WTC11 (cell line): ENCODE measurements around the gene SKOR2. TPM values are rescaled to one million over a fixed set of nuclear protein-coding genes. Genes with fewer than 3 reads are reported as not detected.
A peak's percentile ranks its signal among the peaks of the same experiment; 100 is the strongest.

ENCODE experiments used
- ATAC-seq: fragments of 200-7000 bp; cut with Tn5 transposase; 2 replicates; pipeline ENCODE4 v1.10.0; 2021; ENCODE audit warnings: mild to moderate bottlenecking, moderate library complexity
- CTCF ChIA-PET: fragments of 300-600 bp; sonication (Branson Sonifier 250); formaldehyde crosslinking; loops from one replicate; lab custom pipeline; 2021; ENCODE audit warnings: antibody characterized with exemption; lab: Charles Lee
- POLR2A ChIA-PET: fragments of 350-600 bp; sonication (Branson Sonifier 250); formaldehyde crosslinking; loops from one replicate; lab custom pipeline; 2021; ENCODE audit warnings: antibody characterized with exemption; lab: Charles Lee
- DNase-seq: peaks from one replicate; pipeline ENCODE4 v3.0.0; 2021; ENCODE audit warnings: low spot score
- H3K27ac Mint-ChIP-seq: 2 replicates; pipeline ENCODE4 v1.8.0; 2021; ENCODE audit warnings: mixed read lengths
- H3K27me3 Mint-ChIP-seq: 2 replicates; pipeline ENCODE4 v1.8.0; 2021; ENCODE audit warnings: low read depth, mild to moderate bottlenecking, moderate library complexity, mixed read lengths
- H3K36me3 Mint-ChIP-seq: 2 replicates; pipeline ENCODE4 v1.8.0; 2021; ENCODE audit warnings: mixed read lengths
- H3K4me1 Mint-ChIP-seq: 2 replicates; pipeline ENCODE4 v1.8.0; 2022; ENCODE audit warnings: mixed read lengths
- H3K4me3 Mint-ChIP-seq: 2 replicates; pipeline ENCODE4 v1.8.0; 2021; ENCODE audit warnings: mild to moderate bottlenecking, moderate library complexity, mixed read lengths
- H3K9me3 Mint-ChIP-seq: 2 replicates; pipeline ENCODE4 v1.8.0; 2021; ENCODE audit warnings: mixed read lengths
- ATF3 ChIP-seq: sonication (generic); formaldehyde crosslinking; conservative IDR thresholded peaks from 2 replicates; pipeline ENCODE4 v1.8.1; 2022; ENCODE audit warnings: mild to moderate bottlenecking, missing genetic modification reagents
- ELF4 ChIP-seq: sonication (generic); formaldehyde crosslinking; IDR thresholded peaks from 2 replicates; pipeline ENCODE4 v1.8.1; 2022; ENCODE audit warnings: low read depth, mild to moderate bottlenecking, moderate library complexity, missing genetic modification reagents
- ESRRA ChIP-seq: sonication (generic); formaldehyde crosslinking; IDR thresholded peaks from 2 replicates; pipeline ENCODE4 v1.8.1; 2022; ENCODE audit warnings: mild to moderate bottlenecking, missing genetic modification reagents, borderline replicate concordance
- ETV6 ChIP-seq: sonication (generic); formaldehyde crosslinking; IDR thresholded peaks from 2 replicates; pipeline ENCODE4 v1.8.1; 2022; ENCODE audit warnings: mild to moderate bottlenecking, missing genetic modification reagents
- FOXP4 ChIP-seq: sonication (generic); formaldehyde crosslinking; IDR thresholded peaks from 2 replicates; pipeline ENCODE4 v1.8.0; 2022; ENCODE audit warnings: mild to moderate bottlenecking, missing genetic modification reagents
- HMGA2 ChIP-seq: fragments of 250-450 bp; sonication (Bioruptor Pico); IDR thresholded peaks from 2 replicates; pipeline ENCODE4 v1.4.0; 2021; ENCODE audit warnings: mild to moderate bottlenecking, moderate library complexity
- IRF2 ChIP-seq: sonication (generic); formaldehyde crosslinking; IDR thresholded peaks from 2 replicates; pipeline ENCODE4 v1.8.0; 2022; ENCODE audit warnings: low read depth, missing genetic modification reagents, borderline replicate concordance
- MXD4 ChIP-seq: fragments of 250-450 bp; sonication (Bioruptor Pico); IDR thresholded peaks from 2 replicates; pipeline ENCODE4 v1.8.0; 2021; ENCODE audit warnings: mild to moderate bottlenecking, moderate library complexity, borderline replicate concordance
- MYBL2 ChIP-seq: sonication (generic); formaldehyde crosslinking; IDR thresholded peaks from 2 replicates; pipeline ENCODE4 v1.8.1; 2023; ENCODE audit warnings: mild to moderate bottlenecking, moderate library complexity, missing genetic modification reagents
- NFATC4 ChIP-seq: fragments of 250-450 bp; sonication (Bioruptor Pico); IDR thresholded peaks from 2 replicates; pipeline ENCODE4 v1.9.0; 2021; ENCODE audit warnings: mild to moderate bottlenecking
- PRRX2 ChIP-seq: fragments of 250-450 bp; sonication (Bioruptor Pico); IDR thresholded peaks from 2 replicates; pipeline ENCODE4 v1.8.0; 2021; ENCODE audit warnings: mild to moderate bottlenecking
- RELA ChIP-seq: sonication (generic); formaldehyde crosslinking; IDR thresholded peaks from 2 replicates; pipeline ENCODE4 v1.8.1; 2022; ENCODE audit warnings: missing genetic modification reagents, mild to moderate bottlenecking, borderline replicate concordance
- RORB ChIP-seq: fragments of 250-450 bp; sonication (Bioruptor Pico); IDR thresholded peaks from 2 replicates; pipeline ENCODE4 v1.9.0; 2021; ENCODE audit warnings: mild to moderate bottlenecking
- SMAD3 ChIP-seq: sonication (generic); formaldehyde crosslinking; IDR thresholded peaks from 2 replicates; pipeline ENCODE4 v1.8.0; 2022; ENCODE audit warnings: missing genetic modification reagents, mild to moderate bottlenecking, borderline replicate concordance
- SOX15 ChIP-seq: fragments of 250-450 bp; sonication (Bioruptor Pico); IDR thresholded peaks from 2 replicates; pipeline ENCODE4 v1.9.0; 2021; ENCODE audit warnings: mild to moderate bottlenecking
- ZBTB21 ChIP-seq: sonication (generic); formaldehyde crosslinking; IDR thresholded peaks from 2 replicates; pipeline ENCODE4 v1.8.1; 2023; ENCODE audit warnings: mild to moderate bottlenecking, missing genetic modification reagents, borderline replicate concordance
- ZNF219 ChIP-seq: sonication (generic); formaldehyde crosslinking; IDR thresholded peaks from 2 replicates; pipeline ENCODE4 v1.8.0; 2023; ENCODE audit warnings: missing genetic modification reagents, mild to moderate bottlenecking, borderline replicate concordance
- ZNF281 ChIP-seq: sonication (generic); formaldehyde crosslinking; IDR thresholded peaks from 2 replicates; pipeline ENCODE4 v1.8.0; 2023; ENCODE audit warnings: mild to moderate bottlenecking, missing genetic modification reagents
- ZNF423 ChIP-seq: fragments of 250-450 bp; sonication (Bioruptor Pico); IDR thresholded peaks from 2 replicates; pipeline ENCODE4 v2.1.2; 2022; ENCODE audit warnings: mild to moderate bottlenecking, moderate library complexity
- total RNA-seq: library from RNA; stranded (reverse); gene quantifications from 3 replicates; pipeline ENCODE4 v1.2.3, GENCODE V29; 2021
- TF ChIP-seq, protein P1 (sequence below): sonication (generic); formaldehyde crosslinking; IDR thresholded peaks from 2 replicates; pipeline ENCODE4 v1.8.1; 2022; ENCODE audit warnings: low read depth, mild to moderate bottlenecking, moderate library complexity, missing genetic modification reagents, borderline replicate concordance
- TF ChIP-seq, protein P2 (sequence below): sonication (generic); formaldehyde crosslinking; IDR thresholded peaks from 2 replicates; pipeline ENCODE4 v1.8.1; 2022; ENCODE audit warnings: mild to moderate bottlenecking, missing genetic modification reagents, moderate library complexity, borderline replicate concordance

SKOR2 gene
- total RNA-seq, 1 experiment from 2014 or later: 1.3 TPM

- DNase-seq (no peak), ATAC-seq (no peak)
- Mint-ChIP-seq H3K4me3 (no peak overlapping the region), H3K9me3 (no peaks in the 10 kb centered on the region), H3K27me3 (peaks cover 6% of the 10 kb centered on the region), H3K27ac (no peak overlapping the region), H3K4me1 (peaks cover 8% of the 10 kb centered on the region; the same call in 1 of the 2 replicates), H3K36me3 (no peaks in the 10 kb centered on the region)
- TF ChIP-seq NFATC4 (CRISPR knock-in tag): no peak
- TF ChIP-seq RELA (CRISPR knock-in tag): no peak
- TF ChIP-seq ELF4 (CRISPR knock-in tag): no peak
- CTCF ChIA-PET: interaction anchor here (0.9 to 1.5 kb wide), 2 partner anchors 69 to 80 kb away, joined by 3 to 4 read pairs; no protein-coding TSS in a partner anchor
- POLR2A ChIA-PET: no interaction called here
Observed at GRCh38 chr18:47284721-47285395, 33.4 kb upstream of the SKOR2 start.

- H3K27me3 Mint-ChIP-seq: peaks cover 9% of the 10 kb centered on the region
- CTCF ChIA-PET: interaction anchor here (0.7 to 1.5 kb wide), 2 partner anchors 68 to 851 kb away, joined by 3 to 4 read pairs; no protein-coding TSS in a partner anchor
- no peak overlapping the region for H3K4me3 Mint-ChIP-seq
- H3K36me3 Mint-ChIP-seq: no peaks in the 10 kb centered on the region
- peaks cover 8% of the 10 kb centered on the region; the same call in 1 of the 2 replicates for H3K4me1 Mint-ChIP-seq
- ATAC-seq (peak; percentile 72), DNase-seq (no peak)
- TF ChIP-seq, protein P1, sequence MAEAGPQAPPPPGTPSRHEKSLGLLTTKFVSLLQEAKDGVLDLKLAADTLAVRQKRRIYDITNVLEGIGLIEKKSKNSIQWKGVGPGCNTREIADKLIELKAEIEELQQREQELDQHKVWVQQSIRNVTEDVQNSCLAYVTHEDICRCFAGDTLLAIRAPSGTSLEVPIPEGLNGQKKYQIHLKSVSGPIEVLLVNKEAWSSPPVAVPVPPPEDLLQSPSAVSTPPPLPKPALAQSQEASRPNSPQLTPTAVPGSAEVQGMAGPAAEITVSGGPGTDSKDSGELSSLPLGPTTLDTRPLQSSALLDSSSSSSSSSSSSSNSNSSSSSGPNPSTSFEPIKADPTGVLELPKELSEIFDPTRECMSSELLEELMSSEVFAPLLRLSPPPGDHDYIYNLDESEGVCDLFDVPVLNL (CRISPR knock-in tag): no peak
- no peak for TF ChIP-seq ZNF423 (CRISPR knock-in tag)
- no peak for TF ChIP-seq ZBTB21 (CRISPR knock-in tag)
- TF ChIP-seq RORB (CRISPR knock-in tag): no peak
- TF ChIP-seq ESRRA (CRISPR knock-in tag): no peak
- no peak for TF ChIP-seq ZNF281 (CRISPR knock-in tag)
- no peak for TF ChIP-seq ATF3 (CRISPR knock-in tag)
- no peak for TF ChIP-seq MXD4 (CRISPR knock-in tag)
- TF ChIP-seq ZNF219 (CRISPR knock-in tag): no peak
- no peak for TF ChIP-seq PRRX2 (CRISPR knock-in tag)
- no peak for TF ChIP-seq IRF2 (CRISPR knock-in tag)
- TF ChIP-seq, protein P2, sequence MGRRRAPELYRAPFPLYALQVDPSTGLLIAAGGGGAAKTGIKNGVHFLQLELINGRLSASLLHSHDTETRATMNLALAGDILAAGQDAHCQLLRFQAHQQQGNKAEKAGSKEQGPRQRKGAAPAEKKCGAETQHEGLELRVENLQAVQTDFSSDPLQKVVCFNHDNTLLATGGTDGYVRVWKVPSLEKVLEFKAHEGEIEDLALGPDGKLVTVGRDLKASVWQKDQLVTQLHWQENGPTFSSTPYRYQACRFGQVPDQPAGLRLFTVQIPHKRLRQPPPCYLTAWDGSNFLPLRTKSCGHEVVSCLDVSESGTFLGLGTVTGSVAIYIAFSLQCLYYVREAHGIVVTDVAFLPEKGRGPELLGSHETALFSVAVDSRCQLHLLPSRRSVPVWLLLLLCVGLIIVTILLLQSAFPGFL (CRISPR knock-in tag): no peak
- TF ChIP-seq, all 79 proteins: peak for 0
- POLR2A ChIA-PET: no interaction called here
- no peaks in the 10 kb centered on the region for H3K9me3 Mint-ChIP-seq
- H3K27ac Mint-ChIP-seq: no peak overlapping the region
Observed at GRCh38 chr18:47283476-47283875, 32.0 kb upstream of the SKOR2 start.

GRCh38 chr18:47280121-47280520 is 28.7 kb upstream of the SKOR2 start:
- H3K36me3 Mint-ChIP-seq: no peaks in the 10 kb centered on the region
- ATAC-seq (no peak), DNase-seq (no peak)
- ChIA-PET POLR2A (no interaction called here), CTCF (no interaction called here)
- no peak overlapping the region for H3K27ac Mint-ChIP-seq
- peaks cover 10% of the 10 kb centered on the region for H3K4me1 Mint-ChIP-seq
- H3K27me3 Mint-ChIP-seq: peaks cover 9% of the 10 kb centered on the region
- H3K4me3 Mint-ChIP-seq: no peak overlapping the region
- H3K9me3 Mint-ChIP-seq: no peaks in the 10 kb centered on the region
- TF ChIP-seq FOXP4 (CRISPR knock-in tag) (no peak), ESRRA (CRISPR knock-in tag) (no peak), SMAD3 (CRISPR knock-in tag) (no peak), HMGA2 (no peak), ZNF281 (CRISPR knock-in tag) (no peak), SOX15 (CRISPR knock-in tag) (no peak), ETV6 (CRISPR knock-in tag) (no peak), MYBL2 (CRISPR knock-in tag) (no peak)
